ENCODE results near the gene MYO3B. TPM values are rescaled to one million over a fixed set of nuclear protein-coding genes. Genes with fewer than 3 reads are reported as not detected.

Gene MYO3B
- total RNA-seq, 2 donors from 2014 or later: 2.0 to 4.7 TPM

DNA sequence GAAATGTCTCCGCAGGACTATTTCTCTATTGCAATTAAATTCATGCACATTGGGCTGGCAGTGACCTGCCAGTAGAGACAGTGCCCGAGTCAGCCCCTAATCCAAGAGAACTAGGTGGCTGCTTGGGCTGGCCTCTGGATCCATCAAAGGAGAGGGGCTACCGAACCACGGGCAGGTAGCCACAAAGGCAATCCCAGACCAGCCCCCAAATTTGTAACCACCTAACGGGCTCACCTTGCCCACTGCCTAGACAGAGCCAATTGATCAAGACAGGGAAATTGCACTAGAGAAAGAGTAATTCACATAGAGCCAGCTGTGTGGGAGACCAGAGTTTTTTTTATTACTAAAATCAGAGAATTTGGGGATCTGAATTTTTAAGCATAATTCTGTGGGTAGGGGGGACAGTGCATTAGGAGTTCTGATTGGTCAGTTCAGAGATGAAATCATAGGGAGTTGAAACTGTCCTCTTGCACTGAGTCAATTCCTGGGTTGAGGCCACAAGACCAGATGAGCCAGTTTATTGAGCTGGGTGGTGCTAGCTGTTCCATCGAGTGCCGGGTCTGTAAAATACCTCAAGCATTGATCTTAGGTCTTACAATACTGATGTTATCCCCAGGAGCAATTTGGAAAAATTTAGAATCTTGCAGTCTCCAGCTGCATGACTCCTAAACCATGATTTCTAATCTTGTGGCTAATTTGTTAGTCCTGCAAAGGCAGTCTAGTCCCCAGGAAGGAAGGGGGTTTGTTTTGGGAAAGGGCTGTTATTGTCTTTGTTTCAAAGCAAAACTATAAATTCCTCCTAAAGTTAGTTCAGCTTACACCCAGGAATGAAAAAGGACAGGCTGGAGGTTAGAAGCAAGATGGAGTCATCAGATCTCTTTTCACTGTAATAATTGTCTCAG lies 276.8 kb downstream of the MYO3B start:
- H3K36me3 ChIP-seq (replicated peaks in 1 of 2; ENCODE audit: insufficient read depth in 1 of 2, low read depth in 2 of 2): no peaks in the 10 kb centered on the region
- WGBS, 2 donors: 68 to 81% methylated on average over 5 to 7 of the region's 7 CpGs
- H3K27ac ChIP-seq: no peak overlapping the region
- H3K9me3 ChIP-seq: no peaks in the 10 kb centered on the region
- H3K4me1 ChIP-seq: no peaks in the 10 kb centered on the region
- DNase-seq (no peak), ATAC-seq (no peak)
- TF ChIP-seq POLR2A (IDR thresholded peaks at IDR 0.05): no peak
- TF ChIP-seq, protein P1, sequence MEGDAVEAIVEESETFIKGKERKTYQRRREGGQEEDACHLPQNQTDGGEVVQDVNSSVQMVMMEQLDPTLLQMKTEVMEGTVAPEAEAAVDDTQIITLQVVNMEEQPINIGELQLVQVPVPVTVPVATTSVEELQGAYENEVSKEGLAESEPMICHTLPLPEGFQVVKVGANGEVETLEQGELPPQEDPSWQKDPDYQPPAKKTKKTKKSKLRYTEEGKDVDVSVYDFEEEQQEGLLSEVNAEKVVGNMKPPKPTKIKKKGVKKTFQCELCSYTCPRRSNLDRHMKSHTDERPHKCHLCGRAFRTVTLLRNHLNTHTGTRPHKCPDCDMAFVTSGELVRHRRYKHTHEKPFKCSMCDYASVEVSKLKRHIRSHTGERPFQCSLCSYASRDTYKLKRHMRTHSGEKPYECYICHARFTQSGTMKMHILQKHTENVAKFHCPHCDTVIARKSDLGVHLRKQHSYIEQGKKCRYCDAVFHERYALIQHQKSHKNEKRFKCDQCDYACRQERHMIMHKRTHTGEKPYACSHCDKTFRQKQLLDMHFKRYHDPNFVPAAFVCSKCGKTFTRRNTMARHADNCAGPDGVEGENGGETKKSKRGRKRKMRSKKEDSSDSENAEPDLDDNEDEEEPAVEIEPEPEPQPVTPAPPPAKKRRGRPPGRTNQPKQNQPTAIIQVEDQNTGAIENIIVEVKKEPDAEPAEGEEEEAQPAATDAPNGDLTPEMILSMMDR (IDR thresholded peaks at IDR 0.05): no peak
- H3K27me3 ChIP-seq: no peaks in the 10 kb centered on the region
- H3K4me3 ChIP-seq: no peak overlapping the region
- intact Hi-C loops (cut with DNase I): no loop called here

DNA sequence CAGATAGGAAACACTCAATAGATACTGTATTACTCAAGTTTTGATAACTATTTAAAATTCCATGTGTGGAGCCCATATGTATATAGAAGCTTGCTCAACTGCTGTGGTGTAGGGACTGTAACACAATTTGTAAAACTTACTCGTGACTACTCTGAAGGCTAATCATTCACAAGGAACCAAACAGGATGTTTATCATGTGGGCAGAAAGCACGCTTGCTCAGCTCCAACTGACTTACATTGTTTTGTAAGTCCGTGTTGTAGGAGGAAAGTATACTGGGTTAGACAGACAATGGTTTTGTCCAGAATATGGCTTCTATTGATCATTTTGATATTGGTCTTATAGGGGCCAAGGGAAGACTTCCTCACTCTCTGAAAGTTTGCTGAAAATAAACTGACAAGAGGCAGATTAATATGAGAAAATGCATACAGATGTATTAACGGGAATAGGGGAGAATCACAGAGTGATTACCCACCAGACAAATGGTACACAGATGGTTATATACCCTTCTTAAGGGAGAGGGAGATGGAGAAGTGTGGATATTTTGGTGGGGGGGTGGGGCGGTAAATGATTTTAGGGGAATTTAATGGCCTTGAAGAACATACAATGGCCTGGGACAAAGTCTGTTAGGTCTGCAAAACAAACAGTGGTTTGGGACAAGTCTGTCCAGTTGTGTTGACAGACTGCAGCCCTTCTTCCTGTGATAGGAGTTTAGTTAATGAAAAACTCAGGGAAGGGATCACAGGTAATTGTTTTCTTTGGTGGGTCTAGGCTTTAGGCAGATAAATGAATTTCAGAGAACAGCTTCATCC lies 277.9 kb downstream of the MYO3B start:
- Histone ChIP-seq H3K27ac (no peak overlapping the region), H3K4me3 (no peak overlapping the region), H3K9me3 (no peaks in the 10 kb centered on the region), H3K4me1 (no peaks in the 10 kb centered on the region), H3K27me3 (no peaks in the 10 kb centered on the region), H3K36me3 (replicated peaks in 1 of 2; ENCODE audit: insufficient read depth in 1 of 2, low read depth in 2 of 2) (no peaks in the 10 kb centered on the region)
- TF ChIP-seq POLR2A (IDR thresholded peaks at IDR 0.05): no peak
- TF ChIP-seq, protein P1 (IDR thresholded peaks at IDR 0.05): no peak
- no peak for DNase-seq
- ATAC-seq: no peak
- intact Hi-C loops (cut with DNase I): no loop called here
- 28 to 42% methylated on average over 5 of the region's 5 CpGs for WGBS, 2 donors

DNA sequence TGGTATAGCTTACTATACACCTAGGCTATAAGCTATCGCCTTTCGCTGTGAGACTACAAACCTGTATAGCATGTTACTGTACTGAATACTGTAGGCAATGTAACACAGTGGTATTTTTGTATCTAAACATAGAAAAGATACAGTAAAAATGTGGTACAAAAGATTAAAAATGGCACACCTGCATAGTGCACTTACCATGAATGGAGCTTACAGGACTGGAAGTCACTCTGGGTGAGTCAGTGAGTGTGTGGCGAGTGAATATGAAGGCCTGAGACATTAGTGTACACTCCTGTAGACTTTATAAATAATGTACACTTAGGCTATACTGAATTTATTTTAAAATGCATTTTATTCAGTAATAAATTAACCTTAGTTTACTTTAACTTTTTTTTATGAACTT lies 279.0 kb downstream of the MYO3B start:
- DNase-seq (no peak), ATAC-seq (no peak)
- Histone ChIP-seq H3K36me3 (replicated peaks in 1 of 2; ENCODE audit: insufficient read depth in 1 of 2, low read depth in 2 of 2) (no peaks in the 10 kb centered on the region), H3K27me3 (no peaks in the 10 kb centered on the region), H3K4me3 (no peak overlapping the region), H3K9me3 (no peaks in the 10 kb centered on the region), H3K4me1 (no peaks in the 10 kb centered on the region), H3K27ac (no peak overlapping the region)
- WGBS, 2 donors: 95 to 96% methylated on average over 3 of the region's 3 CpGs
- TF ChIP-seq, protein P1 (IDR thresholded peaks at IDR 0.05): no peak
- no peak for TF ChIP-seq POLR2A (IDR thresholded peaks at IDR 0.05)
- intact Hi-C loops (cut with DNase I): no loop called here

DNA sequence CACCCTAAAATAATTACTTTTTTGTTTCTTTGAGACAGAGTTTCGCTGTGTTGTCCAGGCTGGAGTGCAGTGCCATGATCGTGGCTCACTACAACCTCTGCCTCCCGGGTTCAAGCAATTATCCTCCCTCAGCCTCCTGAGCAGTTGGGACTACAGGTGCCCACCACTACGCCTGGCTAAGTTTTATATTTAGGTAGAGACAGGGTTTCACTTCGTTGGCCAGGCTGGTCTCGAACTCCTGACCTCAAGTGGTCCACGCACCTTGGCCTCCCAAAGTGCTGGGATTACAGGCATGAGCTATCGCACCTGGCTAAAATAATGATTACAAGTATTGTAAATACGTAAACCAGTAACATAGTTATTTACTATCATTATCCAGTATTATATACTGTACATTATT lies 279.8 kb downstream of the MYO3B start:
- ATAC-seq (no peak), DNase-seq (no peak)
- no peaks in the 10 kb centered on the region for H3K4me1 ChIP-seq
- H3K9me3 ChIP-seq: no peaks in the 10 kb centered on the region
- intact Hi-C loops (cut with DNase I): no loop called here
- WGBS, 2 donors: 87 to 91% methylated on average over 9 of the region's 9 CpGs
- no peaks in the 10 kb centered on the region for H3K27me3 ChIP-seq
- TF ChIP-seq, protein P1 (IDR thresholded peaks at IDR 0.05): no peak
- no peak for TF ChIP-seq POLR2A (IDR thresholded peaks at IDR 0.05)
- H3K27ac ChIP-seq: no peak overlapping the region
- H3K4me3 ChIP-seq: no peak overlapping the region
- no peaks in the 10 kb centered on the region for H3K36me3 ChIP-seq (replicated peaks in 1 of 2; ENCODE audit: insufficient read depth in 1 of 2, low read depth in 2 of 2)

Data from body of pancreas (tissue), 4 donors.